Measurements from ENCODE around the gene NALCN.

The NALCN gene

GRCh38 chr13:101265934-101266333 lies 150.4 kb downstream of the NALCN start:
- FAIRE-seq (no peak), DNase-seq (ENCODE audit: insufficient read length) (no peak)
- TF ChIP-seq POLR2A (IDR thresholded peaks at IDR 0.05; ENCODE audit: low read depth, low read length) (no peak), TAF1 (IDR thresholded peaks at IDR 0.05; ENCODE audit: borderline replicate concordance, low read depth, low read length) (no peak), POLR2AphosphoS5 (IDR thresholded peaks at IDR 0.05; ENCODE audit: low read depth, low read length) (no peak)

- FAIRE-seq = no peak
These were observed 151.4 kb downstream of the NALCN start for GRCh38 chr13:101264931-101265330.

GRCh38 chr13:101262306-101262705 lies 154.0 kb downstream of the NALCN start:
- DNase-seq (ENCODE audit: insufficient read length) (no peak), FAIRE-seq (no peak)
- no peak for TF ChIP-seq POLR2A (IDR thresholded peaks at IDR 0.05; ENCODE audit: low read depth, low read length)
- TF ChIP-seq POLR2AphosphoS5 (IDR thresholded peaks at IDR 0.05; ENCODE audit: low read depth, low read length) = no peak
- TF ChIP-seq TAF1 (IDR thresholded peaks at IDR 0.05; ENCODE audit: borderline replicate concordance, low read depth, low read length) = no peak

More at GRCh38 chr13:101264931-101265330, 151.4 kb downstream of the NALCN start:
- no peak for TF ChIP-seq POLR2AphosphoS5 (IDR thresholded peaks at IDR 0.05; ENCODE audit: low read depth, low read length)
- TF ChIP-seq POLR2A (IDR thresholded peaks at IDR 0.05; ENCODE audit: low read depth, low read length) = no peak
- TF ChIP-seq TAF1 (IDR thresholded peaks at IDR 0.05; ENCODE audit: borderline replicate concordance, low read depth, low read length) = no peak
- no peak for DNase-seq (ENCODE audit: insufficient read length)

- DNase-seq (ENCODE audit: insufficient read length) (no peak), FAIRE-seq (no peak)
- TF ChIP-seq POLR2A (IDR thresholded peaks at IDR 0.05; ENCODE audit: low read depth, low read length) (no peak), POLR2AphosphoS5 (IDR thresholded peaks at IDR 0.05; ENCODE audit: low read depth, low read length) (no peak), TAF1 (IDR thresholded peaks at IDR 0.05; ENCODE audit: borderline replicate concordance, low read depth, low read length) (no peak)
These were observed 157.8 kb downstream of the NALCN start for GRCh38 chr13:101258509-101258908.

GRCh38 chr13:101258071-101258470 lies 158.2 kb downstream of the NALCN start:
- DNase-seq (ENCODE audit: insufficient read length) = no peak
- peak; percentile 61 for FAIRE-seq
- no peak for TF ChIP-seq POLR2A (IDR thresholded peaks at IDR 0.05; ENCODE audit: low read depth, low read length)
- no peak for TF ChIP-seq TAF1 (IDR thresholded peaks at IDR 0.05; ENCODE audit: borderline replicate concordance, low read depth, low read length)
- no peak for TF ChIP-seq POLR2AphosphoS5 (IDR thresholded peaks at IDR 0.05; ENCODE audit: low read depth, low read length)

GRCh38 chr13:101248739-101249514 lies 167.4 kb downstream of the NALCN start:
- TF ChIP-seq TAF1 (IDR thresholded peaks at IDR 0.05; ENCODE audit: borderline replicate concordance, low read depth, low read length) (no peak), POLR2A (IDR thresholded peaks at IDR 0.05; ENCODE audit: low read depth, low read length) (no peak), POLR2AphosphoS5 (IDR thresholded peaks at IDR 0.05; ENCODE audit: low read depth, low read length) (no peak)
- no peak for DNase-seq (ENCODE audit: insufficient read length)
- FAIRE-seq = no peak

- no peak for DNase-seq (ENCODE audit: insufficient read length)
These were observed 173.6 kb downstream of the NALCN start for GRCh38 chr13:101242720-101243119.

GRCh38 chr13:101238555-101238954 lies 177.8 kb downstream of the NALCN start:
- FAIRE-seq (no peak), DNase-seq (ENCODE audit: insufficient read length) (no peak)
- no peak for TF ChIP-seq TAF1 (IDR thresholded peaks at IDR 0.05; ENCODE audit: borderline replicate concordance, low read depth, low read length)
- TF ChIP-seq POLR2AphosphoS5 (IDR thresholded peaks at IDR 0.05; ENCODE audit: low read depth, low read length) = no peak
- TF ChIP-seq POLR2A (IDR thresholded peaks at IDR 0.05; ENCODE audit: low read depth, low read length) = no peak

More at GRCh38 chr13:101242720-101243119, 173.6 kb downstream of the NALCN start:
- TF ChIP-seq TAF1 (IDR thresholded peaks at IDR 0.05; ENCODE audit: borderline replicate concordance, low read depth, low read length) (no peak), POLR2AphosphoS5 (IDR thresholded peaks at IDR 0.05; ENCODE audit: low read depth, low read length) (no peak), POLR2A (IDR thresholded peaks at IDR 0.05; ENCODE audit: low read depth, low read length) (no peak)
- no peak for FAIRE-seq

GRCh38 chr13:101231751-101232428 lies 184.4 kb downstream of the NALCN start:
- TF ChIP-seq TAF1 (IDR thresholded peaks at IDR 0.05; ENCODE audit: borderline replicate concordance, low read depth, low read length) (no peak), POLR2AphosphoS5 (IDR thresholded peaks at IDR 0.05; ENCODE audit: low read depth, low read length) (no peak), POLR2A (IDR thresholded peaks at IDR 0.05; ENCODE audit: low read depth, low read length) (no peak)
- FAIRE-seq = no peak

GRCh38 chr13:101230271-101230890 lies 185.9 kb downstream of the NALCN start:
- DNase-seq (ENCODE audit: insufficient read length) (no peak), FAIRE-seq (no peak)
- TF ChIP-seq TAF1 (IDR thresholded peaks at IDR 0.05; ENCODE audit: borderline replicate concordance, low read depth, low read length) = no peak

More at GRCh38 chr13:101231751-101232428, 184.4 kb downstream of the NALCN start:
- no peak for DNase-seq (ENCODE audit: insufficient read length)

- no peak for DNase-seq (ENCODE audit: insufficient read length)
- FAIRE-seq = no peak
- TF ChIP-seq POLR2A (IDR thresholded peaks at IDR 0.05; ENCODE audit: low read depth, low read length) (no peak), POLR2AphosphoS5 (IDR thresholded peaks at IDR 0.05; ENCODE audit: low read depth, low read length) (no peak), TAF1 (IDR thresholded peaks at IDR 0.05; ENCODE audit: borderline replicate concordance, low read depth, low read length) (no peak)
These were observed 196.6 kb downstream of the NALCN start for GRCh38 chr13:101219609-101220265.
